Neural progenitor cell (in vitro differentiated cells): Measurements from ENCODE around the gene SLC10A2.

ENCODE experiments used
- CTCF ChIP-seq: fragments of 200-600 bp; sonication (generic); IDR thresholded peaks from 2 replicates; pipeline ENCODE4 v1.5.1; 2017; ENCODE audit warnings: antibody characterized with exemption, mild to moderate bottlenecking
- EZH2 ChIP-seq: fragments of 200-600 bp; sonication (generic); IDR thresholded peaks from 2 replicates; pipeline ENCODE4 v1.6.1; 2017; ENCODE audit warnings: antibody characterized with exemption, mild to moderate bottlenecking, moderate library complexity
- EZH2phosphoT487 ChIP-seq: fragments of 200-600 bp; sonication (generic); IDR thresholded peaks from 2 replicates; pipeline ENCODE4 v1.6.1; 2017; ENCODE audit warnings: antibody characterized with exemption

- no peak for TF ChIP-seq CTCF
- TF ChIP-seq EZH2: no peak
- TF ChIP-seq EZH2phosphoT487: no peak
Observed at GRCh38 chr13:103104340-103104739, 38.1 kb upstream of the SLC10A2 start.
